ENCODE results near the gene ZNF296. TPM values are rescaled to one million over a fixed set of nuclear protein-coding genes. Genes with fewer than 3 reads are reported as not detected.

The ZNF296 gene
- polyA plus RNA-seq, 1 donor (not counting 4 experiments of a cell fraction or from before 2014, with no cell fraction given): 0.25 TPM

- dilution Hi-C loops (cut with MboI; ENCODE audit: extremely low pct_ligation_motif_present, low sequenced_read_pairs): no loop called here
- H2AFZ ChIP-seq (ENCODE audit: control insufficient read depth, low read length): no peak overlapping the region
- peaks cover 9% of the 10 kb centered on the region for H3K4me1 ChIP-seq (ENCODE audit: control insufficient read depth, extremely low read depth, insufficient read depth, low read length)
- no peak overlapping the region for H3K9ac ChIP-seq (ENCODE audit: control insufficient read depth, extremely low read depth, insufficient read depth, low read length)
- peaks cover 85% of the 10 kb centered on the region for H3K79me2 ChIP-seq (ENCODE audit: control insufficient read depth, insufficient read depth, low read length)
- FAIRE-seq: no peak
- TF ChIP-seq CTCF (optimal IDR thresholded peaks at IDR 0.05 in 1 of 3, IDR thresholded peaks at IDR 0.05 in 1 of 3, conservative IDR thresholded peaks at IDR 0.05 in 1 of 3; ENCODE audit: extremely low read depth in 1 of 3, insufficient read depth in 2 of 3, low read length in 3 of 3) (no peak), EZH2 (IDR thresholded peaks at IDR 0.05; ENCODE audit: low read length) (no peak)
- H3K4me2 ChIP-seq (ENCODE audit: control insufficient read depth, extremely low read depth, insufficient read depth, low read depth, low read length): no peak overlapping the region
- H3K9me3 ChIP-seq (ENCODE audit: control insufficient read depth, low read depth, low read length): no peaks in the 10 kb centered on the region
- H3K4me3 ChIP-seq (ENCODE audit: control insufficient read depth in 2 of 3, extremely low read depth in 1 of 3, insufficient read depth in 2 of 3, low read depth in 1 of 3, low read length in 3 of 3): no peak overlapping the region
- H3K27ac ChIP-seq (ENCODE audit: control insufficient read depth, insufficient read depth, low read length): no peak overlapping the region
- no peaks in the 10 kb centered on the region for H3K27me3 ChIP-seq (ENCODE audit: control insufficient read depth, extremely low read depth, insufficient read depth, low read length)
- peaks cover 14% of the 10 kb centered on the region for H4K20me1 ChIP-seq (ENCODE audit: control insufficient read depth, extremely low read depth, insufficient read depth, low read length)
- H3K9me1 ChIP-seq (ENCODE audit: control insufficient read depth, extremely low read depth, insufficient read depth, low read length): peaks cover 6% of the 10 kb centered on the region
- H3K36me3 ChIP-seq (ENCODE audit: control insufficient read depth in 2 of 2, extremely low read depth in 1 of 2, insufficient read depth in 2 of 2, low read length in 2 of 2): peaks cover 2 to 4% of the 10 kb centered on the region in 2 experiments
- DNase-seq (ENCODE audit: low read depth, low spot score): no peak
Measured at GRCh38 chr19:45104658-45105349, 28.5 kb upstream of the ZNF296 start.

GRCh38 chr19:45103508-45104319 is 27.4 kb upstream of the ZNF296 start:
- H3K27me3 ChIP-seq (ENCODE audit: control insufficient read depth, extremely low read depth, insufficient read depth, low read length): no peaks in the 10 kb centered on the region
- H3K9ac ChIP-seq (ENCODE audit: control insufficient read depth, extremely low read depth, insufficient read depth, low read length): no peak overlapping the region
- peaks cover 2% of the 10 kb centered on the region in 2 experiments for H3K36me3 ChIP-seq (ENCODE audit: control insufficient read depth in 2 of 2, extremely low read depth in 1 of 2, insufficient read depth in 2 of 2, low read length in 2 of 2)
- no peak overlapping the region for H3K27ac ChIP-seq (ENCODE audit: control insufficient read depth, insufficient read depth, low read length)
- no peak overlapping the region for H3K4me3 ChIP-seq (ENCODE audit: control insufficient read depth in 2 of 3, extremely low read depth in 1 of 3, insufficient read depth in 2 of 3, low read depth in 1 of 3, low read length in 3 of 3)
- peaks cover 6% of the 10 kb centered on the region for H3K9me1 ChIP-seq (ENCODE audit: control insufficient read depth, extremely low read depth, insufficient read depth, low read length)
- no peak overlapping the region for H2AFZ ChIP-seq (ENCODE audit: control insufficient read depth, low read length)
- DNase-seq (ENCODE audit: low read depth, low spot score): no peak
- dilution Hi-C loops (cut with MboI; ENCODE audit: extremely low pct_ligation_motif_present, low sequenced_read_pairs): no loop called here
- peaks cover 86% of the 10 kb centered on the region for H3K79me2 ChIP-seq (ENCODE audit: control insufficient read depth, insufficient read depth, low read length)
- H4K20me1 ChIP-seq (ENCODE audit: control insufficient read depth, extremely low read depth, insufficient read depth, low read length): peaks cover 18% of the 10 kb centered on the region
- TF ChIP-seq CTCF (optimal IDR thresholded peaks at IDR 0.05 in 1 of 3, IDR thresholded peaks at IDR 0.05 in 1 of 3, conservative IDR thresholded peaks at IDR 0.05 in 1 of 3; ENCODE audit: extremely low read depth in 1 of 3, insufficient read depth in 2 of 3, low read length in 3 of 3) (no peak), EZH2 (IDR thresholded peaks at IDR 0.05; ENCODE audit: low read length) (no peak)
- no peak for FAIRE-seq
- H3K4me2 ChIP-seq (ENCODE audit: control insufficient read depth, extremely low read depth, insufficient read depth, low read depth, low read length): no peak overlapping the region
- peaks cover 20% of the 10 kb centered on the region for H3K4me1 ChIP-seq (ENCODE audit: control insufficient read depth, extremely low read depth, insufficient read depth, low read length)
- no peaks in the 10 kb centered on the region for H3K9me3 ChIP-seq (ENCODE audit: control insufficient read depth, low read depth, low read length)

Data from keratinocyte (primary cell).